Measurements from ENCODE around the gene C2CD5.

GRCh38 chr12:22545255-22545654 is 913 bp upstream of the C2CD5 start:
- no peak for TF ChIP-seq CTCF (IDR thresholded peaks at IDR 0.05 in 8 of 11, conservative IDR thresholded peaks at IDR 0.05 in 3 of 11)
- TF ChIP-seq POLR2A (IDR thresholded peaks at IDR 0.05): no peak

All from spleen (tissue), 7 donors.